Measurements from ENCODE around the gene SLITRK1.

Gene SLITRK1

GRCh38 chr13:83865161-83866137 is 16.8 kb downstream of the SLITRK1 start:
- peak; percentile 0 for DNase-seq

GRCh38 chr13:83853771-83854170 is 28.5 kb downstream of the SLITRK1 start:
- DNase-seq = no peak

GRCh38 chr13:83845106-83845505 is 37.2 kb downstream of the SLITRK1 start:
- no peak for DNase-seq

- DNase-seq = peak; percentile 0
Measured at GRCh38 chr13:83839146-83839545, 43.1 kb downstream of the SLITRK1 start.

DNA sequence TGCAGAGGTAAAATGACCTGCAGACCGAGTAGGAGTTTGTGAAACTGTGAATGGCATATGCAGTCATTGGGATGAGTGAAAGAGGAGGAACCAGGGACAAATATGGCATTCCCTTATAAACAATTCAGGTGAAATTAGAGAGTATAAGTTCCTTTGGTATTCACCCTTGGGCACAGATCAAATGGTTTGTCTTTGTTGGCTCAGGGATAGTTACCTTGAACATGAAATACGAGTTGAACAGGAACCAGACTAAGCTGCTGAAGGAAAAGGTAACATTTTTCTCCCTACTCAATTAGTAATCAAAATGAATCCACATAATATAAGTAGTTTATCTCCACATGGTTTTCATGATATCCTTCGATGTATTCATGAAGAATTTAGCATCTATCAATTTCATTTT is 50.5 kb downstream of the SLITRK1 start:
- DNase-seq = no peak

- no peak for DNase-seq
Measured at GRCh38 chr13:83829810-83830209, 52.5 kb downstream of the SLITRK1 start.

GRCh38 chr13:83827338-83827737 is 54.9 kb downstream of the SLITRK1 start:
- no peak for DNase-seq
